ENCODE results near the gene NDST4. TPM values are rescaled to one million over a fixed set of nuclear protein-coding genes. Genes with fewer than 3 reads are reported as not detected.
A peak's percentile ranks its signal among the peaks of the same experiment; 100 is the strongest.

NDST4 gene
- total and polyA plus RNA-seq, 10 donors = 0.06 to 7.7 (median 1.3) TPM; not detected in 2

- 15 to 38% (median 27%) methylated on average over 1 of the region's 1 CpG for WGBS, 5 donors
- H3K27me3 ChIP-seq (replicated peaks in 1 of 7) = no peaks in the 10 kb centered on the region
- no peaks in the 10 kb centered on the region for H3K36me3 ChIP-seq
- intact Hi-C loops (cut with DNase I; ENCODE audit: low total_unique reads) = no loop called here
- TF ChIP-seq POLR2A (IDR thresholded peaks at IDR 0.05) (no peak), CTCF (IDR thresholded peaks at IDR 0.05 in 8 of 11, conservative IDR thresholded peaks at IDR 0.05 in 3 of 11) (no peak), POLR2AphosphoS5 (IDR thresholded peaks at IDR 0.05) (no peak)
- DNase-seq = no peak
- no peak overlapping the region for H3K27ac ChIP-seq
- H3K9me3 ChIP-seq = no peaks in the 10 kb centered on the region
- H3K4me3 ChIP-seq = no peak overlapping the region
- no peaks in the 10 kb centered on the region for H3K4me1 ChIP-seq
Observed at GRCh38 chr4:115058533-115058932, 54.9 kb downstream of the NDST4 start.

- intact Hi-C loops (cut with DNase I; ENCODE audit: low total_unique reads) = no loop called here
- Histone ChIP-seq H3K4me3 (no peak overlapping the region), H3K27me3 (replicated peaks in 1 of 7) (no peaks in the 10 kb centered on the region), H3K4me1 (no peaks in the 10 kb centered on the region), H3K27ac (no peak overlapping the region), H3K9me3 (no peaks in the 10 kb centered on the region), H3K36me3 (no peaks in the 10 kb centered on the region)
- DNase-seq = peak; percentile 17
- TF ChIP-seq POLR2AphosphoS5 (IDR thresholded peaks at IDR 0.05) (no peak), POLR2A (IDR thresholded peaks at IDR 0.05) (no peak), CTCF (IDR thresholded peaks at IDR 0.05 in 8 of 11, conservative IDR thresholded peaks at IDR 0.05 in 3 of 11) (no peak)
- 87 to 93% (median 90%) methylated on average over 4 of the region's 4 CpGs for WGBS, 5 donors
Observed at GRCh38 chr4:115054836-115055235, 58.6 kb downstream of the NDST4 start.

- Histone ChIP-seq H3K9me3 (no peaks in the 10 kb centered on the region), H3K27me3 (replicated peaks in 1 of 7) (no peaks in the 10 kb centered on the region), H3K4me3 (no peak overlapping the region), H3K36me3 (no peaks in the 10 kb centered on the region), H3K27ac (no peak overlapping the region), H3K4me1 (no peaks in the 10 kb centered on the region)
- intact Hi-C loops (cut with DNase I; ENCODE audit: low total_unique reads) = no loop called here
- WGBS, 5 donors = 77 to 90% (median 82%) methylated on average over 1 of the region's 1 CpG
- TF ChIP-seq CTCF (IDR thresholded peaks at IDR 0.05 in 8 of 11, conservative IDR thresholded peaks at IDR 0.05 in 3 of 11) (no peak), POLR2AphosphoS5 (IDR thresholded peaks at IDR 0.05) (no peak), POLR2A (IDR thresholded peaks at IDR 0.05) (no peak)
- no peak for DNase-seq
Observed at GRCh38 chr4:115053313-115053712, 60.1 kb downstream of the NDST4 start.

GRCh38 chr4:115042496-115042895 is 70.9 kb downstream of the NDST4 start:
- WGBS, 5 donors = 65 to 76% (median 67%) methylated on average over 3 of the region's 3 CpGs
- Histone ChIP-seq H3K4me3 (no peak overlapping the region), H3K27me3 (replicated peaks in 1 of 7) (no peaks in the 10 kb centered on the region), H3K9me3 (no peaks in the 10 kb centered on the region), H3K36me3 (no peaks in the 10 kb centered on the region), H3K4me1 (no peaks in the 10 kb centered on the region), H3K27ac (no peak overlapping the region)
- no peak for TF ChIP-seq POLR2AphosphoS5 (IDR thresholded peaks at IDR 0.05)
- TF ChIP-seq POLR2A (IDR thresholded peaks at IDR 0.05) = no peak
- no peak for TF ChIP-seq CTCF (IDR thresholded peaks at IDR 0.05 in 8 of 11, conservative IDR thresholded peaks at IDR 0.05 in 3 of 11)
- intact Hi-C loops (cut with DNase I; ENCODE audit: low total_unique reads) = no loop called here
- DNase-seq = no peak

Measured in spleen (tissue), 11 donors.